Kidney glomerular epithelial cell (primary cell): ENCODE results near the gene PLAC1.

Source experiments
- DNase-seq: peaks from one replicate; lab custom pipeline; 2025; lab: John Stamatoyannopoulos, UW

Gene PLAC1

DNA sequence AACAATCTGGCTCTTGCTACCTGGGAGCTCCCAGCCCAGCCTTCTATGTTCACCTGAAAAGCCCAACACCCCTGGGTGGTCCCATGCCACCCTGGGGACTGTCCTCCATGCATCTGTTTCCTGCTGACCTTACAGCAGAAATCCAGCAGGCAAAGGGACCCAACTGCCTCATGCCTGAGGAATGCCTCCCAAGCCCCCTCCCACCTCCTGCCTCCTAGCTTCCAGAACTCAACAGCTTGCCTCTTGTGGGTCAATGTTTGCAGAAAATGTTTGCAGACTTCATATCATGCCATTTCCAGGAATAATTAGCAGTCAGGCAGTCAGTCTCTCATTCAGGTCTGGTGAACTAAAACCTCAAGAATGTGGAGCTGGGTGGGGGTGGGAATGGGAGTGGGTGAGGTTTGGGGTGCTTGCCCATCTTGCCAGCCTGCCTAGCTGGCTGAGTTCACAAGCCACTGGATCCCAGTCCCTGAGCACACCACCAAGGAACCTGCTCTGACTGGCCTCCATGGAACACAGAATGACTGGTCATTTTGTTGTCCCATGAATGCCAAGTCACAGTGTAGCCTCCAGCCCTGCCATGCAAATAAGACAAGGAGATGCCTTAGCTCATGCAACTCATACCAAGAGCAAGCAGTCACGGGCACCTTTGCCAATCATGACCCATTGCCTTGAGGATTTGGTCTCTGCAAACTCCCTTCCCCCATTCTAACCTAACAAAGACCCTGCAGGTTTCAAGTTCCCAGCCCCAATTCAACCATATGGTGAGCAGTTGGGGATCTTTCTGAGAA lies 12.1 kb upstream of the PLAC1 start:
- DNase-seq = peak; percentile 60

DNA sequence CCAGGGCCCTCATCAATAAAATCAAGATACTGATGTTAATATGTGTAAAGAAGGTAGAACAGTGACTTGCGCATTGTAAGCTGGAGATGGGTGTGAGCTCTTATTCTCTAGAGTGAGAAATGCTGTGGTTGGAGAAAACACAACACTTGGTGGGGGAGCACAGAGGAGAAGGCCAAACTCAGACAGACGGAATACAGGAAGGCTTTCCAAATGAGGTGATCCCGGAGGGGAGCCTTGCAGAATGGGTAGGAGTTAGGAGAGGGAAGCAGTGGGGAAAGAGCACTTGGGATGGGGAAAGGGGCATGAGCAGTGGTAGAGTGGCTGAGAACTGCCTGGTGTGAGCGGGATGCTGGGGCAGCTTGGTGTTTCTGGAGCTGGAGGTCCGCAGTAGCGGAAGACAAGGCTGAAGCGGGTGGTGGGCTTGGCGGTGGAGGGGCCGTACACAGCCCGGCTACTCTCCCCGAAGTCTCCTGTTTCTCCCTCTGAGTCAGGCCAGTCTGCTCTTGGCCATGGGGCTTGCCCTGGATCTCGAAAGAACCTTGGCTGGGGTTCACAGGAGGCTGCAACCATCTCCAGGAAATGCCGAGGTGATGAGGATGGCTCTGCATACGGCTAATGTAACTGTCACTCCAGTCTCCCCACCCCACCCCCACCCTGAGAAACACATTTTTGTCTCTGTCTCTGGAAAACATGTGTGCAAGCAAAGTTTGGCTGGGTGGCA lies 11.3 kb upstream of the PLAC1 start:
- peak; percentile 24 for DNase-seq

DNA sequence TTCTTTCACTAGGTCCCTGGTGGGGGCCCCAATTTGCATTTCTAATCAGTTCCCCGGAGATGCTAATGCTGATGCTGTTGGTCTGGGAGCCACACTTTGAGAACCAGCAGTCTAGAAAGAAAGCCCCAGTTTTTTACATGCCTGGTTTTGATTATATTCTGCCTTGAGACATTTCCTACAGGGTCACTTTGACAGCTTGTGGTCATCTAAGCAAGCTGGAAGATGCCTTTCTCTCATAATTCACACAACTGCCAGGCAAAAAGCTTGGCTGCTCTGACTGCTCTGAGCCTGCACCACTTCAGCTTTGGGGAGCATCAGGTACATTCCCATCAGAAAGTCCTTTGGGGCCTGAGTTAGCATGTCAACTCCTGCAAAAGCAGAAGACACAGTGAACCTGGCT lies 5.9 kb upstream of the PLAC1 start:
- no peak for DNase-seq

DNA sequence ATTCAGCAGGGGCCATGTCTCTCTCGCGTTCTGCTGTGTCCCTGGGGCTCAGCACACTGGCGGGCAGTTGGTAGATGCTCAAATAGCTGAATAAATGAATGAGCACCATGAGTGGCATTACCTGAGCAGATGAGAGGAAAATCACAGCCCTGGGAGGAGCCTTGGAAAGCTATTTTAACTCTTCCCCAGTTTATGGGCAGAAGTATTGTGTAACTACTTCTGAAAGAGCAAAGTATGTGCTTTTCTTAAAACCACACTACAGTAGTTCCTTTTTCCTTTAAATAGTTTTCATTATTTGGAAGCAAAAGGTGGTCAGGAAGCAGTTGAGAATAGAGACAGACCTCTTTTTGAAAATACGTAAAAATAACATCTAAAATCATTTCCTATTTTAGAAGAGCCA lies 3.0 kb upstream of the PLAC1 start:
- DNase-seq = no peak

DNA sequence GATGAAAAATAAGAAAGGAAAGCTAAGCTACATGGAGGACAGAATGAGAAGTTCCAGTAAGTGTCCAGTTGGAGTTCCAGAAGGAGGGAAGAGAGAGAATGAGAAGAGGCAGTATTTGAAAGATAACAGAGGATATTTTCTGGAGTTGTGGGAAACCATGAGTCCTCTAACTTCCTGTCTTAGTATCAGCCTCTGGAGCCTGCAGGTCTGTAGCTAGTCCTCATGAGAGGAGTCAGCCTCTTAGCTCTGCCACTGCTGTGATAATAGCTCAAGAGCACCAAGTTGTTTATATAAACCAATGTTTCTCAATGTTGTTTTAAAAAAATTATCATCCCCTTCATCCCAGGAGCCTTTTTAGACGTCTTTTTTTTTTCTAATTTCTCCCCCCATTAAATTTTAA lies 2.4 kb upstream of the PLAC1 start:
- DNase-seq = no peak

DNA sequence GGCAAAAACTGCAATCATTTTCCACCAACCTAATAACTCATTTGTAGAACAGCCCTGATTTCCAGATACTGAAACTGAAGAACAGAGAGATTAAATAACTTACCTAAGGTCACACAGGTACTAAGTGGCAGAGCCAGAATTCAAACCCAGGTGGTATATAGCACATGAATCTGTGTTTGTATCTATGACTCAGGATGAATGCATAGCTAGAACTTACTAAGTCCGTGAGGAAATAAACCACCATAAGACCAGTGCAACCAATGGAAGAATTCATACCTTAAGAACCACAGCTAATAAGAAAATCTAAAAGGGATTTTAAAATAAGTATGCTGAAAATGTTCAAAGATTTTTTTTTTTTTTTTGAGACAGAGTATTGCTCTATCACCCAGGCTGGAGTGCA lies 1.5 kb upstream of the PLAC1 start:
- no peak for DNase-seq

DNA sequence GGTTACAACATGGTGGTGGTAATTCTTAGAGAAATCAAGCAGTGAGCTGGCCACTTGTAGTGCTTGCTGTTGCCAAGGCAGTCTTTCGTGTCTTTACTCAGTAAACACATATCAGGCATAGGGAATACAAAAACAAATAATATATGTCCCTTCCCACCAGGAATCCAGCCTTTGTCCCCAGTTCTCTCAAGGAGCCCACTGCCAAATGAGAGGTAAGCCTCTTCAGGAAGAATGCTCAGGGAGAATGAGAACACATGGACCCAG lies 421 bp upstream of the PLAC1 start:
- DNase-seq = no peak

DNA sequence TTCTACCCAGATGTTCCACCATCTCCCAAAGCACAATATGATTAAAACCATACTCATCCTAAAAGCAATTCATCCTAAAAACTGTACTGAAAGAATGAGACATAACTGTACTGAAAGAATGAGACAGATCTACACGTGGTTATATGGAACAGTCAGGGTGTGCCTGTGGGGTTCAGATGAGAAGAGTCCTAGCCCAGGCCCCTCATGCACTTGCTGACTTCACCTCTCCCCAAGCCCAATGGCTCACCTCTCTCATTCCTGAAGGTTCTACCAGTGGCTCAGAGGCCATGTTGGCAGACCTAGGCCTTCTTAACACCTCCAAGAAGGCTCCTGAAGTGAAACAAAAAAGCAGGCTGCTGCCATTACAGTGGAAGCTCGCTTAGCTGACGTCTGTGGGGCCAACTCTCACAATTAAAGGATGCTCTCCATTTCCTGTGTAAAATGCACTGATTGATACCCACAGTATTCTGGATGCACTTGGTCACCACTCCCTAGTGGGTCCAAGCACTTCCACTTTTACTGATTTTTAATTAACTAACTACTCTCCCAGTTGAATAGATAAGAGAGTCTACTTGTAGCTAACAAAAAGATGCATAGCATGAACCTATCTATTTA lies 3.8 kb downstream of the PLAC1 start:
- DNase-seq = no peak

DNA sequence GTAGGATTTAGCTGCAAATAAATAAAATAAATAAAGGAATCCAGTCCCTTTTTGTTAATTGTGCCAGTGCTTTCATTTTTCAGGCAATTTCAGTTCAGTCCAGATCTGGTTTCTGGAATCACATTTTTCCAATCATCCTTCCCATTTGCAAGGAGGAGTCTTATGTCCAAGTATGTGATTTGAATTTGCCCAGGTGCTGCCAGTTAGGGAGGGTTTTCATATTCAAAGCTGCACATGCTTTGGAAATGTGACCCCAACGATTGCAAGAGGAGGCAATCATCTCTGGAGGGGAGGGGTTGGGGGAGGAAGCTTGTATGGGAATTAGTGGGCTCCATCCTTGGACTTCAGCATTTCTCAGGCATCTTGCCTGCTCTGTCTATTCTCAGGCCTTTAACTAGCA lies 4.4 kb downstream of the PLAC1 start:
- DNase-seq = no peak

DNA sequence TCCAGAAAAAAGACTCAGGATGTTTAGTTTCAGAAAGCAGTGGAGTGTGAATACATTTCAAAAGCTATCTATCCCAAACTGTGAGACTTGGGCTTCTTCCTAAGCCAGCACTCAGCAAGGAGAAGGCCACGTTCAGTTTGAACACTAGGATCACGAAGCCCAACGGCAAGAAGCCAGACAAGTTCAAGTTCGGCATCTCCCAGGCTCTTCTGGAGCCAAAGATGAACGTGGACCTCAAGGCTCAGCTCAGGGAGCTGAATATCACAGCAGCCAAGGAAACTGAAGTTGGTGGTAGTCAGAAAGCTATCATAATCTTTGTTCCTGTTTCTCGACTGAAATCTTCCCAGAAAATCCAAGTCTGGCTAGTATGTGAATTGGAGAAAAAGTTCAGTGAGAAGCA lies 7.6 kb downstream of the PLAC1 start:
- no peak for DNase-seq

DNA sequence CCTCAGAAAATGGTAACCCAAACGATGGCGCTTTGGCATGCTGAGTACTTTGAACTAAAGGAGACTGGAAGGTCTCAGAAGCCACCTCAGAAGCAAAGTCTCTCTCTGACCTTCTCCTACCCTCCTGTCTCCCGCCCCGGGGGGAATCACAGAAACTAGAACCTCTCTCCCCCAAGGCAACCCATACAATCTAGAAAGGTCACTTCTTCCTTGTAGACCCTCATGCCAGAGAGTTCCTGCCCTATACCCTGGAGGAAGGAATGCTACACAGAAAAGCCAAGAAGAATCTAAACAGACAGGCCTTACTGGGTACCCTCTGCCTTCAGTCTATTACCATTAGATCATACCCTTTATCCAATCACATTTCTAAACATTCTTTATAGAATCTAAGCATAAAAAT lies 8.5 kb downstream of the PLAC1 start:
- DNase-seq = no peak

DNA sequence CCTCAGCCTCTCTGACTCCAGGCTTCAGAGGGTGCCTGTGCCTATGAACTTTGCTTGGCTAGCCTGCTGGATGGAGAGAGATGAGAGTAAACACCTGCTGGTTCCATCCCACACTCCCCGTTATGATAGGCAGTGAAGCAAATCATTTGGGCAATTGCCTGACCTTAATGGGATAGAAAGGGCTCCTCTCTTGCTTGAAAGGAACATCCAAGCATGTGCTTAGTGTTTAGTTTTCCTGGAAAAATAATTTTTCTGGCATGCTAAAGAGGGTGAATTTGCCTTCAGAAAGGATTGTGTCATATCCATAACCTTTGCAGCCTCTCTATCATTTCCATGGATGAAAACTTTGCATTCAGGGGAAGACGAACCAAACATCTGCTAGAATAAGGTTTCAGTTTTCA lies 10.8 kb downstream of the PLAC1 start:
- peak; percentile 22 for DNase-seq

DNA sequence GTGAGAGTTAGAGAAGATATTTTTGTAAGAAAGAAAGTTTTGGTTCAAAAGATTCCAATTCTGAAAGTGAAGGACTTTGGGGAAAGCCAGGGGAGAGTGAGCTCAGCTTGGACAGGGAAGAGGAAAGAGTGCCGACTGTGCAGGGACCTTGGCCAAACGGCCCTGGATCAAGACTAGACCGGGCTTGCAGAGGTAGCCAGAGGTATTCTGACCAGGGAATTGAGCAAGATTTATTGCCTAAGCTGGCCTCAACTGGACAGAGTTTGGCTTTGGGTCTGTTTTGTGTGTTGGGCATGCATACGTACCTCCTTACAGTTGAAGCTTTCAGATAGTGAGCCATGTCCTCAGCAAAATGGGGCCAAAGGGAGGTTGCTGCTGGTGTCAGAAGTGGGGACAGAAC lies 11.6 kb downstream of the PLAC1 start:
- DNase-seq = no peak

DNA sequence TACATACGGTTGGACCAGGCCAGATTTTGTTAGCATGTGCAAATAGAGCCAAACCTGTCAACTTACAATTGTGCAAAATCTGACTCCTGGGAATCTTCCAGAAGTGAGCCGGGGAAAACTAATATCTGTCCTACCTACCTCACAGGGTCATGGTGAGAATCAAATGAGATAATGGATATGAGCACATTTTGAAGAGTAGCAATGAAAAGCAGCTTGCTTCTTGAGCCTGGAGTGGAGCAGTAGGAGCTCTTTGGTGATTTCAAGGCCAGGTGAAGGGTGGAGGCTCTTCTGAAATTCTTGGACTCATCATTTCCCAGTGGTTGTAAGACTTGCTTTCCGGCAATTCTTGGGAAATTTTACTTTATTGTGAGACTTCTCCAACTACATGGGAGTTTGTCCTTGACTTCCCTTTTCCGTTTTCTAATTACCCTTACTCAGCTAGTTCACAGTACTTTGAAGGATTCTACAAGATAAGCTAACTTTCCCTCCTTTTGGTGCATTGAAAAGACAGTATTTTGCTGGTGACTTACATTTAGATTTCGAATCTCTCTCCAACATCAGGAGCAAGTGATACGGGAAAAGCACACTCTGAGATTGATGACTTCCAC lies 12.2 kb downstream of the PLAC1 start:
- DNase-seq = no peak

DNA sequence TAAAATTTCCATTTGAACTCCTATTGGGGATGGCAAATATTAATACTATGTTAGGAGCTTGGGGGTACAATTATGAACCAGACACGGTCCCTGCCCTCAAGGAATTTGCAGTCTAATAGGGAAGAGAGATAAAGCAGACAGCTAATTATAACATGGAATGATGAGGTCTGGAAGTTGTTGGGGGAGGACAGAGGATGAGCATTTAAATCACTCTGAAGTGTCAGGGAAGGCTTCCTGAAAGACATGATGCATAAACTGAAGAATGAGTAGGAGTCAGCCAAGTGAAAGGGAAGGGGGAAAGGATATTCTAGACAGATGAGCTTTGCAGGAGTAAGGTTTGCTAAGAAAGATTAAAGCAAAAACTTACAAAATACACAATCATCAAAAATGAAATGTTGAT lies 15.9 kb downstream of the PLAC1 start:
- DNase-seq = peak; percentile 75

DNA sequence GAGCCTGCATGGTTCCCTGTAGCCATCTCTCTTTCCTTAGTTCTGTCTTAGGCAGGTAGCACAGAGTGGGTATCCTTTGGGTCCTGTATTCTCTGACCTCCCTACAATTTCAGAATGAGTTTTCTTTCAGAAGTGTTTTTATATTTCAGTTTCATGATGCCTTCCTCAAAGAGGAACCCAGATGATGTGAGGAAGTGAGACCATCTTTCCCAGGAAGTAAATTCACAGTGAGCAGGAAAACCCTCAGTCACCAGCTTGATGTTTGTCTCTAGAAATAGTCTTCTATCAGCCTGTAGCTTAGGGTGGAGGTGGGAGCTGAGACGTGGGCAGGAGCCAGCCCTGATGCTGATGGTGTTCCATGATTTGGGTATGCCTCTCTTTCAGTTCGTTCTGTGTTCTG lies 16.9 kb downstream of the PLAC1 start:
- DNase-seq = no peak

DNA sequence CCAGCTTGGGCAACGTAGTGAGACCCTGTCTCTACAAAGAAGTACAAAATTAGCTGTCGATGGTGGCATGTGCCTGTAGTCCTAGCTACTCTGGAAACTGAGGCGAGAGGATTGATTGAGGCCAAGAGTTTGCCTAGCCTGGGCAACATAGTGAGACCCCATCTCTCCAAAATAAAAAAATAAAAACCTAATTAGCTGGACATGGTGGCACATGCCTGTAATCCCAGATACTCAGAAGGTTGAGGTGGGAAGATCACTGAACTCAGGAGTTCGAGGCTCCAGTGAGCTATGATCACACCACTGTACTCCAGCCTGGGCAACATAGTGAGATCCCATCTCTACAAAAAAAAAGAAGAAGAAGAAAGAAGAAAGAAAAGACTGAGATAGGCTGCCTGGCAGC lies 17.4 kb downstream of the PLAC1 start:
- DNase-seq = no peak

DNA sequence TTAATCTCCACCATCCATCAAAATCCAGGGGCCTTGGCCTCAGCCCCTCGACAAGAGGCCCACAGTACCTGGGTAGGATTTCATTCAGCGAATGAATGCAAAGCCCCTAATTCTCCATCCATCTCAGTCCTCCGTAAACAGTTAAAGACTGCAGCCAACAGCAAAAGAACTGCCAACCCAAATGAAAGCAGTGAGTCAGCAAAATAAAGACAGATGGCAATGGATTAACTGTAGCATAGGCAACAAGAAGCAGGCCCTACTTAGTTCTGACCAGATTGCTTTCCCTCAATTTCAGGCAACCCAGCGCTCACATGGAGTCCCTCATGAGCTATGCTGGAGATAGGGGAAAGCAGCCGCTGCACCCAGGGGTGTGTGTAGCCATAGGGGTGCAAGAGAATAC lies 21.4 kb downstream of the PLAC1 start:
- no peak for DNase-seq

DNA sequence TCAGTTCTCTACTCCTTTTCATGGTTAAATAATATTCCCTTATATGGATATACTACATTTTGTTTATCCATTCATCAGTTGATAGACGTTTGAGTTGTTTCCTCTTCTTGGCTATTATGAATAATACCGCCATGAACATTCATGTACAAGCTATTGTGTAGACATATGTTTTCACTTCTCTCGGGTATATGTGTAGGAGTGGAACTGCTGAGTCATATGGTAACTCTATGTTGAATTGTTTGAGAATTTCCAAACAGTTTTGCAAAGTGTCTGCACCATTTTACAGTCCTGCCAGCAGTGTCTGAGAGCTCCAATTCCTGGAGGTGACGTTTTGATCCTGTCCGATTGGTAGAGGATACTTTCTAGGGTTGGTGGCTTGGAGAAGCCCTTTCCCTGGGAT lies 23.6 kb downstream of the PLAC1 start:
- DNase-seq = no peak

DNA sequence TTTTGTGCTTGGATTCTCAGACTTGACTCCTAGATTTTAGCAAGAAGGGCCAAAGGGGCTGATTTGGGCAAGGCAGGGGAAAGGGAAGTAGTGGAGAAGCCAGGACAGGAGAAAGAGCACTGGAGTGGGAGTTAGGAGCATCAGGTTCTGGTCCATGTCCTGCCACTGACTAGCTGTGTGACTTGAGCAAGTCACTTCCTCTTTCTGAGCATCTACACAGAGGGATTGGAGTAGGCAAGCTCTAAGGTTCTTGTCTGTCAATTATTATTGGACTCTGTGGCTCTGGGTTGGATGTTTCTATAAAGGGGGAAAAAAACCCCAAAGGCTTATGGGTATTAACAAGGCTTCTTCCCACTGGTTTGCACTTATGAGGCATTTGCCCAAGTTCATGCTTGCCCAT lies 24.4 kb downstream of the PLAC1 start:
- no peak for DNase-seq

DNA sequence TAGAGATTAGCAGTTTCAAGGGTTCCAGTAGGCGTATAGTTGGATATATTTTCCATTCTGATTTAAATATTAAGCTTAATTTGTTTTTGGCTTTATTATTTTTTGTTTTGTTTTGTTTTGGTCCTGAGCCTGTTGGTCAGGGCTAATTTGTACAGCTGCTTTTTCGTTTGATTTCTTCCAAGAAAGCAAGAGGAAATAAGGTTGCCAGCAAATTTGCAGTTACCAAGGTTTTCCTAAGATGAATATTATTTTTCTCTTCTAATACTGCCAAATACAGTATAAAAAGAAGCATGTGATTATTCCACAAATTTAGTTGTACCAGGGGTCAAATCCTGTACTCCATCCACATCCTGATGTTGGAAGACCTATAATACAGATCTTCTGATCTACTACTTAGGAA lies 24.9 kb downstream of the PLAC1 start:
- no peak for DNase-seq

DNA sequence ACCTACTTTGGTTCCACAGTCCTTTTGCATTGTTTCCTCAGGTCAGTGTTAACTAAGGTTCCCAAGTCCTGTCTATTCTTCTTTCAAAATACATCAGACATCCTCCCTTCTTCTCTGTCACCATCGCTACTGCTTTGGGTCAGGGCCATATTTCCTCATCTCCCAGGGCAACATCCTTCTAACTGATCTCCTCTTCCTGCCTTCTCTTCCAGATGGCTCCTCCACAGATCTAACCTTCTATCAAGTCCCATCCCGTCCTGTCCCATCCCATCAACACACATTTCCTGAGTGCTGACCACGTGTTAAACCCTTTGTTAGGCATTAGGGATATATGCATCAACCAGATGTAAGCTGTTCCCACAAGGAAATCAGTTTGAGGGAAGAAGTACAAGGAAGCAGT lies 25.9 kb downstream of the PLAC1 start:
- DNase-seq = no peak
